Placental pericyte (primary cell): ENCODE results near the gene OTULIN. TPM values are rescaled to one million over a fixed set of nuclear protein-coding genes. Genes with fewer than 3 reads are reported as not detected.

Experiments used
- total RNA-seq: library from RNA; depleted of rRNA; stranded (reverse); fragments of >200 nt; gene quantifications from 2 replicates; pipeline ENCODE4 v1.2.3, GENCODE V29; 2012

The OTULIN gene
- 13.6 and 42.5 TPM in 2 replicates for total RNA-seq

DNA sequence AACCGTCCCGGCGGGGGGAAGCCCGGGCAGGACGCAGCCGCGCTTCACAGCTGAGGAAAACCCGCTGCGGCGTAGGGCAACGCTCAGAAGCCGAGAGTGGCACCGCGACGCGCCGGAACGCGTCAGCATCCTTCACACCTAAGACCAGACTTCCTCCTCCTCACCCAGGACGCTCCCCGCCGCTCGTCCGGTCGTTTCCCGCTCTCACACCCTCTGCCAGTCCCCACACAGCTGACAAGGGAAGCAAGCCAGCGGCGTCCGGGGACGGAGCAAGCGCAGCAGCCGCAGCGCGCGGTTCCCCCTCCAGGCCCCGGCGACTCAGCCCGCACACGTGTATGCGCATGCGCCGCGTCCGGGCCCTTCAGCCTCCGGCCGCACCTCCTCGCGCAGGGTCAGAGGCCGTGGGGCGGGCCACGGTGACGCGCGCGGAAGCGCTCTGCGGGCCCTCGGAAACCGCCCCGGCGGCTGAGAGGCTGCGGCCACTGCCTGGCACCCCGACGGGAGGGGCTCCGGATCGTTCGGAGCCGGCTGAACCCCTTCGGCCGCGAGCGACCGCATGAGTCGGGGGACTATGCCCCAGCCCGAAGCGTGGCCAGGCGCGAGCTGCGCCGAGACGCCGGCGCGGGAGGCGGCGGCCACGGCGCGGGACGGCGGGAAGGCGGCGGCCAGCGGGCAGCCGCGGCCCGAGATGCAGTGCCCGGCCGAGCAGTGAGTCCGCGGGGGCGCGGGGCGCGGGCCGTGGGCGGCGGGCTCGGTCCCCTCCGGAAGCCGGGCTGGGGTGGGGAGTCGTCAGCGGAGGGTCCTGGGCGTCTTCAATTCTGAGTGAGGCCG is at the start of gene OTULIN:
TSS of gene OTULIN (plus strand) at position 449 of the 831 bp plus-strand sequence. CDS start at position 557, 108 bp downstream.

Other genes starting within 250 kb of the OTULIN start
- gene OTULINL, start 82.9 kb upstream of the OTULIN start, total RNA-seq: 0.66 and 28.2 TPM in 2 replicates
- 10.9 and 57.4 TPM in 2 replicates for gene ANKH, start 207.1 kb downstream of the OTULIN start, total RNA-seq